HG03064 (cell line): ENCODE measurements around the gene TFRC.
A peak's percentile ranks its signal among the peaks of the same experiment; 100 is the strongest.
"Not testable (repeated sequence)": the region's sequence is repeated elsewhere in the genome, so short reads cannot be mapped to it uniquely, and the experiment has no call there.

Source experiments
- ATAC-seq: cut with Tn5 transposase; IDR thresholded peaks from one replicate; pipeline ENCODE4 v1.9.1; 2021; ENCODE audit warnings: low read depth; ENCODE audit not compliant: unreplicated experiment

The TFRC gene

DNA sequence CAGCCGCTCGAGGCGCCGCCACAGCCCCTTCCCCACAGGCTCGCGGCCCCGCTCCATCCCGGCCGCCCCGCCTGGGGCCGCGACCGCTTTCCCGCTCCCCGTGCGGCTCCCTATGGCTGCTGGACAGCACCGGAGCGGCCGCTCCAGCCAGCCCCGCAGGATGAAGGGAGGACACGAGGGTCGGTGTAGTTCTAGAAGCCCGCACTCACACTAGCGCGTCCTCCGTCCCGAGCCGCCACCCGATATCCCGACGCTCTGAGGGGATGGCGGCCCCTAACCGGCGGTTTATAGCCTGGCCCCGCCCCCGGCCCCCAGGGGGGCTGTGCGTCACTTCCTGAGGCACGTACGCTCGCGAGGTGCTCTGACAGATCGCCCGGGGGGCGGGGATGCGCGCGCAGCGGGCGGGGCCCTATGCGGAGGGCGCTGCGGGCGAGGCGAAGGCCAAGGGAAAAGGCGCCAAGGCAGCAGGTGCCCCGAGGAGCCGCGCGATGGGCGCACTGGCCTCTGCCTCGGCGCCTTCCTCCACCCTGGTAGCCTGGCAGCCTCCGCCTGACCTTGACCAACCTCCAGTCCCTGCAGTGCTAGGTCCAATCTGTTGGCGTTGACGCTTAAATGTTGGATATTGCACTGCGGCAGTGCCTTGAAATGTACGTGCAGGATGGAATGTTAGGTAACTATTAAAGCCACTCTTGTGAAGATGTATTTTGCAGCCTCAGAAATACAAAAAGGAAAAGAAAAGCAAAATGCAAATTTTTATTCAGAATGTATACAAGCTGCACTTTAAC lies at the start of gene TFRC:
TFRC (minus strand) TSS at position 257 of the 785 bp plus-strand sequence. CDS start 4,991 bp downstream, outside the sequence.
- peak; percentile 83 for ATAC-seq

DNA sequence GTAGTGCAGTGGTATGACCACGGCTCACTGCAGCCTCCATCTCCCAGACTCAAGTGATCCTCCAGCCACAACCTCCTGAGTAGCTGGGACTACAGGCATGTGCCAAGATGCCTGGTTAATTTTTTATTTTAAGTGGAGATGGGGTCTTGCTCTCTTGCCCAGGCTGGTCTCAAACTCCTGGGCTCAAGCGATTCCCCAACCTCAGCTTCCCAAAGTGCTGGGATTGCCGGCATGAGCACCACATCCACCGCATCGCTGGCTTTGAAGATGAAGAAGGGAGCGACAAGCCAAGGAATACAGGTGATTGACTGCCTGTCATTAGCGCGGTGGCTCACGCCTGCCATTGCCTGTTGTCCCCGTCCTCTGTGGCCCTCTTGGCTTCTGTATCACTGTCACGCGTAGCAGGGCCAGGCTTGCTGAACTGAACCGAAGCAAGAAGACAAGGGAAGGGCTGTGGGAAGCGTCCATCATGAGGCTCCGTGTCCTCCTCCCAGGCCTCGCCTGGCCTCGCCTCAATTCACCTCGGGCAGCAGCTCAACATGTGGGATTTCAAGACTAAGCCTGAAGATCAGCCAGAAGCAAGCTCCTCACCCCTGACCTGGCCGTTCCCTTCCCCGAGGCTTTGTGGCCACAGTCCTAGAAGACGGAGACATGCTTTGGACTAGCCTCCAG lies 46.4 kb upstream of the TFRC start:
- ATAC-seq = no peak

DNA sequence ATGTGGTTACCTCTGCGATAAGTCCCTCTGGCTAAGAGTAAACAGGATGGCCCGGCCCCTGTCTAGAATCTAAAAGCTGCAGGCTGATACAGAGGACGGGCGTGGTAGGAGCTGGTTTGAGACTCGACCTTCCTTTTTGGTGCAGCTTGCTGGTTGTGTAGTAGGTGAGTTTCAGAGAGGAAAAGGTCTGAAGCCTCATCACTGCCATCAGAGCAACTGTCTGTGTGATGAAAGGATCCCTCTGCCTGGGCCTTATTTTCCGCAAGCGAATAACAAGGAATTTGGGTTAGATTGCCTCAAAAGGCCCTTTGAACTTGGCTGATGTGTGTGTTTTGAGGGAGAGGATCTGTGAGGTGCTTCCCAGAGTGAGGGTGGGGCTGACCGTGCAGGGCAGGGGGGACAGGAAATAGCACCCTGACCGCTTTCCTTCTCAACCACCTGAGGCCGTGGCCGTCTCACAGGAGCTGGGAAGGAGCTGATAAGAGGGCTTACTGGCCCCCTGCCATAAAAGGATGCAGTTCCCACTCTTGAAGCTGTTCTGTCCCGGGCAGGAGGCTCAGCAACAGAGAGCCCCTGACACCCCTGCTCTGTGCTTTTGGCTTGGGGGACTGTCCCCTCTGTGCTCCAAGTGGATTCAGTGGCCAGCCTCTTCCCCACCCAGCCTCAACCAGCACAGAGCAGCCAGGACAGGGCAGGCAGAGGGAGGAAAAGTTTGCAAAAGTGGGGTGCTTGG lies 45.6 kb upstream of the TFRC start:
- no peak for ATAC-seq

DNA sequence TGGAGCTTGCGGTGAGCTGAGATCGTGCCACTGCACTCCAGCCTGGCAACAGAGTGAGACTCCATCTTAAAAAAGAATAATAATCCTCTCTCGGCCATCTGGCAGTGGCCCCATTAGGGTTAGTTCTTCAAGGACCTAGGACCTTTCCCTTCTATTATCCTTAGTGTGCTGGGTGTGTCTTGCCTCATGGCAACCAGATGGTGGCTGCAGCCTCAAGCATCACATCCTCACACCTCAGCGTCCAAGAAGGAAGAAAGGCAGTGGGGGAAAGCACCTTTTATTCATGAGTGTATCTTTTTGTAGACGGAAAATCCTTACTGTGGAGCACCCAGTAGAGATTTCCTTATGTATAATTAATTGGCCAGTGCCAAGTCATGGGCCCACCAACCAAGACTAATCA lies 42.7 kb upstream of the TFRC start:
- ATAC-seq = no peak

DNA sequence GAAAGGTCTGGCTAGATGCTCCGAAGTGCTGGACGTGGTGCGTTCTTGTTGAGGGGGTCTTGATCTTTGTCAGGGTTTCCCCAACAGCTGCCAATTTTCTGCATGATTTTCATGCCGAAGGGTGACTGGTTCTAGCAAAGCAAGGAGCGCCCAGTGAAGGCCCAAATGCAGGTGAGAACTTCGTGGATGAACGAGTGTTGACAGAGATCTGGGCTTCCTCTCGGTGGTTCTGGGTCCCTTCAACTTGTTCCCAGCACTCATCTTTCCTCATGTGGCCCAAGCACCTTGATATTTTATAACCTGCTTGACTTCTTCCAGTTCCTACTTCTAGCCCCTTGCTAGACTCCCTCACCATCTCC lies 40.8 kb upstream of the TFRC start:
- ATAC-seq = no peak

DNA sequence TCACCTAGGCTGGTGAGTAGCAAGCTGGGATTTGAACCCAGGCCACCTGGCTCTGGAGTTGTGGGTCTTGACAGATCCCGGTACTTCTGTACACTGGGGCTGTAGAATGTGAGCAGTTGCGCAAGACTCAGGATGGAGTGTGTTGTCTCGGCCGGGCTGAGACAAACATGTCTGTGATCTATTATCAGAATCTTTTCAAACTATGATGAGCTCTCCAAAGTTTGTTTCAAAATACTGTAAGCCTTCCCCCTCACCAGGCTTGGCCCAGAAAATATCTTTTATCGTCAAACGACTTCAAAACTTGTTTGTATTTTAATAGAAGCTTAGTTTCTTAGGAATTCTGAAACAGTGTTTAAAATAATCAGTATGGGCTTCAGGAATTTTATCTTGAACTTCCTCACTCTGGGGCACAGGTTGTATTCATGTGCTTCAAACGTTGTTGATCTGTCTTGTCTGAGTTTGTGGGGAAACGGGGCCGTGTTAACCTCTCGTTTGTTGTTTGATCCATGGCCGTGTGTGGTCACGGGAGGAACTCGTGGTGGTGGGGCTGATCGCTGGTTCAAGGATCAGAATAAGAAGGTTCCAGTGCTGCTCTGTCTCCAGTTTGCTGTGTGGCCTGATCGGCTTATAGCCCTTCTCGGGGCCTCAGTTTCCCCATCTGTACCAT lies 40.3 kb upstream of the TFRC start:
- ATAC-seq = no peak

DNA sequence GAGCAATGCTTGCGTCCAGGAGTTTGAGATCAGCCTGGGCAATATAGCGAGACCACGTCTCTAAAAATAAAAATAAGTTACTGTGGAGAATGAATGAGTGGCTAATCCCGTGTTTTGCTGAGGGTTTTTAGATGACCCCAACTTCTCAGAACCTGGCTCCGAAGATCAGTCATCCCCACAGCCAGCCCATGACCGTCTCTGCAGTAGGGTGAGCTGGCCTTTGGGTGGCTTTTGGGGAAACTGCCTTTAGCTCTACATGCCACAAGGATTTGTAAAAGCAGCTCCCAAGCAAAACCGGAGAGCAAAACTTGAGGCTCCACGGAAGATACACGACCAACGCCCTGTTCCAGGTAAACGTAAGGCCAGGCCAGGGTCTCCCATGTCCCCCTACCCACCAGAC lies 39.2 kb upstream of the TFRC start:
- no peak for ATAC-seq

DNA sequence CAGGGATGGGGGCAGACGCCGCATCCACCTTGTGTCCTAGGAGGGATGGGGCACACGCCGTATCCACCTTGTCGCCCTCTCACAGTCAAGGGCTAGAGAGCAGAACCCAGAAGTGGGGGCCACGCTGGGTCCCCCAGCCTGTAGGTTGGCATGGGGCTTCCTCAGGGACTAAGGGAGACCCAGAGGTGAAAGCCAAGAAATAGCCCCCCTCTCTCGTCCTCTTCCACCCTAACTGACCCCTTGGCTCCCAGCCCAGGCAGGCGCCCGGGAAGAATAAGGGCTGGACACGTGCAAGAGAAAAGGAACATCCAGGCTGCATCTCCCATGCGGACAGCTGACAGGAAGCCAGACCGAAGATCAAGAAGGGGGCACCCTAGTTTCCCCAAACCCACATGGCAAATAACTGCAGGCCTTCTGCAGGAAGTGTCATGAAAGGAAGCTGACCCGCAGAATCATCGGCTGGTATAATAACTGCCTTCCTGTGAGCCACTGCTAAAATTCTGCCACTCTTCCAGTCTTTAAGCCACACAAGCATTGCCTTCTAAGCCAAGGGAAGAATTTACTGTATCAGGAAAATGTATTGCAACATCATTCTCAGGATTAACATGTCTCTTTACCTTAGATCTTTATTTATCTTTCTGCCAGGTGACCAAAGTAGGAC lies 38.5 kb upstream of the TFRC start:
- no peak for ATAC-seq

DNA sequence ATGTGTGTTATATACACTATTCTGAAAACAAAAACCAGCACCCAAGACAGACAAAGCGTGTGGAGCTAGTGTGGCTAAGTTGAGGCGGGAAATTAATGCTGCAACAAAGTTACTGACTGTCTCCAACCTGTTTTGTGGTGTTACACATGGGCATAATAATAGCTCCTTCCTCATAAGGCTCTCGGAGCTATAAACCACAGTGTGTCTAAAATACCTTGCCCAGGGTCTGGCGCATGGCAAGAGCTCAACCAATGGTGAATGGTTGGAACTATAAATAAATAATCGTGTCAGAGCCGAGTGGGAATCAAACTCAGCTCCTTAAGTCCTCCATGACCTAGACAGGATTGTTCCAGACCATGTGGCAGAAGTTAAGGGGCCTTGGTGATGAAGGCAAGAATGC lies 35.9 kb upstream of the TFRC start:
- no peak for ATAC-seq

DNA sequence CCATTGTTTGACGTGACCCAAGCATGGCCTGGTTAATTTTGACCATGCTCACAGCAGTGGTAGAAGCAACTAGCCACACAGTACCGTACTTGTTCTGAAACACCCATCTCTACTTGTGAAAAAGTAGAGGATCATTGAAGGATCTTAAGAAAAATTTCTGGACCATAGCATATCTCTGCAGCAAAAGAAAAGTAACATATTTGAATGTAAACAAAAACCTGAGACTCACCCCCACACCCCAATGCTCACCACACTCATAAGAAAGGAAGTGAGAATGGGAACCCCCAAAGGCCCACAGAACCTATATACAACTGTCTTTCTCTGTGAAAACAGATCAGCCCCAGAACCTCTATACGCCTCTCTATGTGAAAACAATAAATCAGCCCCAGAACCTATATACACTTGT lies 33.8 kb upstream of the TFRC start:
- peak; percentile 81 for ATAC-seq

DNA sequence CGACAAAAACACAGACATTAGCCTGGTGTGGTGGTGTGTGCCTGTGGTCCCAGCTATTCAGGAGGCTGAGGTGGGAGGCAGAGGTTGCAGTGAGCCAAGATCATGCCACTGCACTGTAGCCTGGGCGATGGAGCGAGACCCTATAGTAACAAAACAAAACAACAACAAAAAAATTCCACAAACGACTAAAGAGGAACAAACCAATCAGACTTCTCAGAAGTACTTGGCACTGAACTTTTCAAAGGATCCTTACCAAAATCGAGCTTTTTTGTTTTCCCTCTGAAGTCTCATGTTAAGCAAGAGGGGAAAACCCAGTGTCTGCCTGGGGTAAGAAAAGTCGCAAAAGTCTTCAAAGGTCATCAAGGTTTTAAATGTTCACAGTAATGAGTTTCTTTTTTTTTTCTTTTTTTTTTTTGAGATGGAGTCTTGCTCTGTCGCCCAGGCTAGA lies 30.1 kb upstream of the TFRC start:
- no peak for ATAC-seq

DNA sequence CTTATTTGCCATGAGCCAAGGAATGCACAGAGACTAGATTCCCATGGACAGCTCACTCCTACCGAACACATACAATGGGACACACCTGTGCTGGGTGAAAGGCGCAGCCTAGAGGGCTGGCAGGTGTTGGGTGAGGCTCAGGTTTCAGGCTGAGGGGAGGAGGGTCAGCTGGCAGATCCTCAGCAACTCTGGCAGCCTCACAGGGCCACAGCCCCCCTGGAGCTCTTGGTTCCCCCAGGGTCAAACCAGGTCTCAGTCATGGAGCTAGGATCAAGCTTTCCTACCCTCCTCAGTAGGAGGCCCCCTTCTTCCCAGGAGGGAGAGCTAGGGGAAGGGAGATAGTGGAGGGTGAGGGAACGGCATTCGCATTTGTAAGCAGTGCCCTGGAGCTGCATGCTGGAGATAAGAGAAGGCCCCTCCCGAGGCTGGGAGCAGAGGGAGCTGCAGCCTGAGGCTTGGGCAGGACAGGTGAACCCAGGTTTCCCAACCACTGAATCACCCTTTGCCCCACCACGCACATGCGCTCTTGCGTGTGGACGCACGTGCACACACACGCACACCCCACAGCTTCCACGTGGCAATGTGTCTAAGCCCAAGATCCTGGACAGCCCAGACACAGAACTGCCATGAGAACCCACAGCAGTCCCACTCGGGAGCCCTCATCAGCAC lies 26.3 kb upstream of the TFRC start:
- ATAC-seq = no peak

DNA sequence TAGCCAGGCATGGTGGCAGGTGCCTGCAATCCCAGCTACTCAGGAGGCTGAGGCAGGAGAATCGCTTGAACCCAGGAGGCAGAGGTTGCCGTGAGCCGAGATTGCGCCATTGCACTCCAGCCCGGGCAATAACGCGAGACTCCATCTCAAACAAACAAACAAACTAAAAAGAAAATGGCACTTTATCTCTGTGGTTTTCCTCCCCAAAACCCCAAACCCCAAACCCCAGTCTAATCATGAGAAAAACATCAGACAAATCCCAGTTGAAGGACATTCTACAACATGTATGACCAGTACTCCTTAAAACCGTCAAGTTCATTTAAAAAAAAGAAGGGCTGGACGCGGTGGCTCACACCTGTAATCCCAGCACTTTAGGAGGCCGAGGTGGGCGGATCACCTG lies 22.8 kb upstream of the TFRC start:
- ATAC-seq = not testable (repeated sequence)

DNA sequence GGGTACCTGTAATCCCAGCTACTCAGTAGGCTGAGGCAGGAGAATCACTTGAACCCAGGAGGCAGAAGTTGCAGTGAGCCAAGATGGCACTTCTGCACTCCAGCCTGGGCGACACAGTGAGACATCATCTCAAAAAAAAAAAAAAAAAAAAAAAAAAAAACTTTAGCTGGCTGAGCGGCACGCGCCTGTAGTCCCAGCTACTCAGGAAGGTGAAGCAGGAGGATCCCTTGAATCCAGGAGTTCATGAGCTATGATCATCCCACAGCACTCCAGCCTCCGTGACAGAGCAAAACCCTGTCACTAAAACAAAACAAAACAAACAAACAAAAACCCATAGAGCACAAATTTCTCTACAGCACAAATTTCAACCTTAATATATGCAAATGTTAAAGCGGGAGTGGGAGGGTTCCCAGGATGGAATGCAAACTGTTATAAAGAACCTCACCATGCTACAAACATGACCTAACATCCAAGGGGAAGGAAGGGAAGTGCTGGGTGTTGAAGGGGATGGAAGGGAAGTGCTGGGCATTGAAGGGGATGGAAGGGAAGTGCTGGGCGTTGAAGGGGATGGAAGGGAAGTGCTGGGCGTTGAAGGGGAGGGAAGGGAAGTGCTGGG lies 16.6 kb upstream of the TFRC start:
- not testable (repeated sequence) for ATAC-seq

DNA sequence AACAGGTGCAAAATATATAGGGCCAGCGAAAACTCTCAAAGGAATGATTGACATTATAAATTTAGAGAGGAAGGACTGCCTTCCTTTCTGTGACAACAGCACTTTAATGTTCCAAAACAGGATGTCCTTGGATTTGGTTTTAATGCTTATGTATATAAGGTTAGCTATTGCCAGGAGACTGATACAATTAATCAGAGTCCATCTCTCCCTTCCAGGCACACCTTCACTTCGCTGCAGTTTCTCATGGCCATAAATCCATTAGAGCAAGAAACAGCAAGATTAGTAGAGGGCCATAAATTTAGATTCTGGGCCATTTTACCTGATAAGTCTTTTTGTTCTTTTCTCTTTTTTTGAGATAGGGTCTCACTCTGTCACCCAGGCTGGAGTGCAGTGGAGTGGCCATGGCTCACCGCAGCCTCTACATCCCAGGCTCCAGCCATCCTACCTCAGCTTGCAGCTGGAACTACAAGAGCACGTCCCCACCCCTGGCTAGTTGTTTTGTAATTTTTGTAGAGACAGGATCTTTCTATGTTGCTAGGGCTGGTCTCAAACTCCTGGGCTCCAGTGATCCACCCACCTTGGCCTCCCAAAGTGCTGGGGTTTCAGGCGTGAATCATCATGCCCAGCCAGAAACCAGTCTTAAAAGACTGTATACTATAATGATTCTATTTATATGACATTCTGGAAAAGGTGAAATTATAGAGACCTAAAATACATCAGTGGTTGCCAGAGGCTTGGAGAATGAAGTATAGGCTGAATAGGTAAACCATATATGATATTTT lies 15.7 kb upstream of the TFRC start:
- ATAC-seq = no peak

DNA sequence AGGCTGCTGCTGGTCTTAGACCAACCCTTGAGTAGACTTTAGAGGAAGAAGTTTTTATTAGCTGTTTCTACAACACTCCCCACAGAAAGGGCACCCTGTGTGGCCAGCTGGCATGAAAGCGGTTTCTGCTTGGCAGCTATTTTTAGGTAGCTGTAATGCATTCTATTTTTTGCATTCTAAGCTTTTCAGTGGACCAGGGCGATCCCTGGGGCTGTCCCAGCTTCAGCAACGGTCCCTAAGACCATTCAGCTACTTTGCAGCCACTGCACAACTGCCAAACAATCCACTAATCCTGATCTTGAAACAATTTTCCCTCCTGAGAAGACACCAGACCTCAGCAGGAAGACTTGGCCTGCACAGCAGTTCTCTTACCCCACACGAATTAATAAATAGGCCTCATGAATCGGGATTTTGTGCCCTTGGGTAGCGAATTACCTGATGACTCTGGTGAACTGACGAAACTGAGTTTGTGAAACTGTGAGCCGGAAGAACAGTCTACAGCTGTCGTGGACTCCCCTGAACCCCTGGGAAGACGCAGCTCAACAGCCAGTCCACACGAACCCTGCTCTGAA lies 14.6 kb upstream of the TFRC start:
- ATAC-seq = peak; percentile 71

DNA sequence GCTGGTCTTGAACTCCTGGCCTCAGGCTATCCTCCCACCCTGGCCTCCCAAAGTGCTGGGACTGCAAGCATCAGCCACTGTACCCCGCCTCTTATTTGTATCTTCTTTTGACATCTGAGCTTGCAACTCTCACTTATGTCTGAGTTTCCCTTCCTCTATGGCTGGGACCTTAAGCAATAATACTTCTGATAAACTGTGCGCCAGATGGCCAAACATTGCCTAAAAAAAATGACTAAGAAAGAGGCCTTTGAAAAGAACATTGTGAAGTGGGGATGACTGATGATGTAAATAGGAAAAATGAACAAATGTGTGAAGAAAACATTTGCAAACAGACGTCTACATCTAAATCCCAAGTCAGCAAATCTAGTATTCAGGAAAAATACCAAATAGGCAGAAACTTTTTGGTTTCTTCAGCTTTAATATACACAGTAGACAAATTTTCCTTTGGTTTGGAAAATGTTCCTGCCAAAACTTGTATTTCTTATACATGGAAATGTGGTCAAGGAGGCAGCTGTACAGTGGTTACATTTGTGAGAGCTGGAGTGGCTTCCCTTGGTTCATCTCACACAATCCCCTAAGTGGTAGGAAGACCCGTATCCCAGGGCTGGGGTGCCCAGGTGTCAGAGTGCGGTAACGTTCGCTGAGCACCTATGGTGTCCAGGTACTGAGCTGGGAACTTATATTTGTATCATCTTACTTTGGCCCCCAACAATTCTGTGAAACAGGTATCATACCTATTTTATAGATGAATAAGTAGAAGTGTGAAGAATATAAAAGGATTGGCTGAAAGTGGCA lies 11.6 kb upstream of the TFRC start:
- ATAC-seq = no peak

DNA sequence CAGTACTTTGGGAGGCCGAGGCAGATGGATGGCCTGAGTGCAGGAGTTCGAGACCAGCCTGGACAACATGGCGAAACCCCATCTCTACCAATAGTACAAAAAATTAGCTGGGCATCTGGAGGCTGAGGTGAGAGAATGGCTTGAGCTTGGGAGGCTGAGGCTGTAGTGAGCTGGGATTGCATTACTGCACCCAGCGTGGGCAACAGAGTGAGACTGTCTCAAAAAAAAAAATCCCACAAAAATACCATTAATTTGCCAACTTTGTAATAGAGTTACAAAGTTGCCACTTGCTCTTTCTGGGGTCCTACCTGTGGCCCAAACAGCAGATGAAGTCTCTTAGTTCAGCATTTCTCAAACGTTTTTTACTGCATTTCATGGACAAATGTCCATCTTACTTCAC lies 6.0 kb upstream of the TFRC start:
- no peak for ATAC-seq
